Uterus (tissue), 4 donors: ENCODE results near the gene C6orf58. TPM values are rescaled to one million over a fixed set of nuclear protein-coding genes. Genes with fewer than 3 reads are reported as not detected.

Experiments
- DNase-seq, 2 donors: peaks; one replicate each; pipeline ENCODE4 v3.0.0-alpha.2; 2019 to 2020
- H3K27ac ChIP-seq, 2 donors: fragments of 200-600 bp; sonication (generic); 1 replicate in 1 of 2; 2 replicates in 1 of 2; pipeline ENCODE4 v1.5.1; 2016 to 2018
- H3K27me3 ChIP-seq, 2 donors: fragments of 200-600 bp; sonication (generic); one replicate each; pipeline ENCODE4 v1.5.1; 2018 to 2019; ENCODE audit warnings: control low read depth in 1 of 2
- H3K36me3 ChIP-seq, 2 donors: fragments of 200-600 bp; sonication (generic); one replicate each; pipeline ENCODE4 v1.5.1; 2019; ENCODE audit warnings: control low read depth in 1 of 2
- H3K4me1 ChIP-seq, 2 donors: fragments of 200-600 bp; sonication (generic); one replicate each; pipeline ENCODE4 v1.5.1; 2018 to 2019; ENCODE audit warnings: control low read depth in 1 of 2
- H3K4me3 ChIP-seq, 2 donors: fragments of 200-600 bp; sonication (generic); 1 replicate in 1 of 2; 2 replicates in 1 of 2; pipeline ENCODE4 v1.5.1; 2018 to 2019; ENCODE audit warnings: mild to moderate bottlenecking in 1 of 2
- H3K9me3 ChIP-seq, 2 donors: fragments of 200-600 bp; sonication (generic); one replicate each; pipeline ENCODE4 v1.5.1; 2019; ENCODE audit warnings: control low read depth in 1 of 2
- POLR2A ChIP-seq, 2 donors: fragments of 450-650 bp; IDR thresholded peaks; one replicate each; pipeline ENCODE4 v1.6.1; 2016; ENCODE audit warnings: antibody characterized with exemption in 2 of 2, mild to moderate bottlenecking in 1 of 2, moderate library complexity in 1 of 2
- intact Hi-C: fragments of 100-400 bp; cut with DNase I; formaldehyde crosslinking; loops from one replicate; pipeline ENCODE4 v1.15.1; 2023; ENCODE audit warnings: low total_unique reads
- total RNA-seq, 4 donors: library from RNA; depleted of rRNA in 3 of 4; stranded (reverse); fragments of >200 nt in 3 of 4; gene quantifications; one replicate each; pipeline versions ENCODE4 v1.1.0 to v1.2.4, GENCODE V29; 2014 to 2023
- TF ChIP-seq, protein P1 (sequence below), 4 experiments: fragments of 200-600 bp in 2 of 4; fragments of 450-650 bp in 2 of 4; sonication (generic) in 2 of 4; IDR thresholded peaks; one replicate each; pipeline ENCODE4 v1.5.1; 2016 to 2019; ENCODE audit warnings: antibody characterized with exemption in 4 of 4, mild to moderate bottlenecking in 2 of 4, moderate library complexity in 1 of 4
- donor health status: DM: yes; HTN: yes; CAD: no.

C6orf58 gene
- total RNA-seq, 4 donors from 2014 or later: 0.28 TPM; not detected in 3

DNA sequence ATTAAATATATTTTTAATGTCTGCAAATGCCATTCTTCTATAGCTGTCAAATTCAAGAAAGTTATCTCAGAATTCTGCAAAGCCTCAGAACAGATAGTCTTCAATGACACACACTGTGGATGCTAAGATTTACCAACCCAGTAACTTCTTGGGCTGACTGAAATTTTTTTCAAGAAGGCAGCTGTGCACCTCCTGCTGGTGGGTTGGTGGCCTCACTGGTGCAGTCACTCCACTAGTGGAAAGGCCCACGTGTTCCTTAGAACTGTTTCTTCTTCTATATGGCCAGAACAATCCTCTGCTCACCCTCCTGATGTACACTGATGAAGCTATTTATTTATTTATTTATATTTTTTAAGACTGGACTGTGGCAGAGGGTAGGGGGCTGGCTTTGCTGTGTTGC, 29.8 kb upstream of the C6orf58 start:
- no peaks in the 10 kb centered on the region for H3K27me3 ChIP-seq
- H3K9me3 ChIP-seq: no peaks in the 10 kb centered on the region
- H3K36me3 ChIP-seq: no peaks in the 10 kb centered on the region
- no peak for DNase-seq
- H3K4me3 ChIP-seq: no peak overlapping the region
- TF ChIP-seq, protein P1, sequence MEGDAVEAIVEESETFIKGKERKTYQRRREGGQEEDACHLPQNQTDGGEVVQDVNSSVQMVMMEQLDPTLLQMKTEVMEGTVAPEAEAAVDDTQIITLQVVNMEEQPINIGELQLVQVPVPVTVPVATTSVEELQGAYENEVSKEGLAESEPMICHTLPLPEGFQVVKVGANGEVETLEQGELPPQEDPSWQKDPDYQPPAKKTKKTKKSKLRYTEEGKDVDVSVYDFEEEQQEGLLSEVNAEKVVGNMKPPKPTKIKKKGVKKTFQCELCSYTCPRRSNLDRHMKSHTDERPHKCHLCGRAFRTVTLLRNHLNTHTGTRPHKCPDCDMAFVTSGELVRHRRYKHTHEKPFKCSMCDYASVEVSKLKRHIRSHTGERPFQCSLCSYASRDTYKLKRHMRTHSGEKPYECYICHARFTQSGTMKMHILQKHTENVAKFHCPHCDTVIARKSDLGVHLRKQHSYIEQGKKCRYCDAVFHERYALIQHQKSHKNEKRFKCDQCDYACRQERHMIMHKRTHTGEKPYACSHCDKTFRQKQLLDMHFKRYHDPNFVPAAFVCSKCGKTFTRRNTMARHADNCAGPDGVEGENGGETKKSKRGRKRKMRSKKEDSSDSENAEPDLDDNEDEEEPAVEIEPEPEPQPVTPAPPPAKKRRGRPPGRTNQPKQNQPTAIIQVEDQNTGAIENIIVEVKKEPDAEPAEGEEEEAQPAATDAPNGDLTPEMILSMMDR (IDR thresholded peaks at IDR 0.05): no peak
- no peak for TF ChIP-seq POLR2A (IDR thresholded peaks at IDR 0.05)
- H3K4me1 ChIP-seq: no peaks in the 10 kb centered on the region
- intact Hi-C loops: no loop called here
- H3K27ac ChIP-seq: no peak overlapping the region

DNA sequence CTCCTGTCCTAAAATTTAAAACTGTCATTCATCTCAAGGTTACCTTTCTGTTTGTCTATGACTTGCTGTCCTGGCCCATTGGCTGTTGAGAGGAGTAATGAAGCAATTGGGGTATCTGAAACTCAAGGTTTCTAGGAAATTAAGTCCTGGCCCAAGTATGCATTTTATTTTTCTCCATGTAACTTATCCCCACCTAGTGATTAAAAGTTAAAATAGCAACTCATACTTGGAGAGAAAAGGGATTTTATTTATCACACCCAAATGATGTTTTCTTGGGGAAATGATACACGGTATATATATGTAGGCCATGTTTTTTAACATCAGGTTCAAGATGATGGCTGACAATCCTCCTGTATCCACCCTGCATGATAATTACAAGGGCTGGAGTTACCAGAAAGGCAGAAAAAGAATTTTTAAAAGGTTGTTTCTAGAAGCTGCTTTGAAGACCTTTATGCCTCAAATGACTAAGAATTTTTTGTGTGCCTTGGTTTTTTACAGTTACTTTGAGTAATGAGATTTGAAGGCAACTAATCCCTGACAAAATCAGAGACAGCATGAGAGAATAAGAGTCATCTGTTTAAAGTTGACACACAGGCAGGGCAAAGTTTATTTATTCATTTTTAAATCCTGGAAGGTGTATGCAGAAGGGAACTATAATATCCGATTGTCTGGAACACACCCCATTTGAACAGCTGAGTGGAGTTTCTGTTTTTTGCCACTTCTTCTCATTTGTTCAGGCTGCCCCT, 28.9 kb upstream of the C6orf58 start:
- no peaks in the 10 kb centered on the region for H3K36me3 ChIP-seq
- H3K4me1 ChIP-seq: no peaks in the 10 kb centered on the region
- no peak for DNase-seq
- no peaks in the 10 kb centered on the region for H3K27me3 ChIP-seq
- no peaks in the 10 kb centered on the region for H3K9me3 ChIP-seq
- H3K27ac ChIP-seq: no peak overlapping the region
- intact Hi-C loops: no loop called here
- H3K4me3 ChIP-seq: no peak overlapping the region
- no peak for TF ChIP-seq POLR2A (IDR thresholded peaks at IDR 0.05)
- TF ChIP-seq, protein P1 (IDR thresholded peaks at IDR 0.05): no peak

DNA sequence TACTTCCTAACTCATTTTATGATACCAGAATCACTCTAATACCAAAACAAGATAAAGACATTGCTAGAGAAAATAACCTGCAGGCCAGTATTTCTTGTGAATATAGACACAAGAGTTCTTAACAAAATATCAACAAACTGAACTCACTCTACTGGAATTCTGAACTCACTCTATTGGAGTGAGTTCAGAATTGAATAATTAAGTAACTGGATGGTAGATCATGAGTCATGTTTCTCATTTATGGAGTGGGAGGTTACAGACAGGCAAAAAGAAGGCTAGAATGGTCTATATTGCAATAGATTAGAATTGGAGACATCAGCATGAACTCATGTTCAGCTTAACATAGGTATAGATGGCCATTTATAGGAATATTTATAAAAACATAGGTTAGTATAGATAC, 26.6 kb upstream of the C6orf58 start:
- TF ChIP-seq, protein P1 (IDR thresholded peaks at IDR 0.05): no peak
- no peak for TF ChIP-seq POLR2A (IDR thresholded peaks at IDR 0.05)
- DNase-seq: no peak
- Histone ChIP-seq H3K4me1 (no peaks in the 10 kb centered on the region), H3K27me3 (no peaks in the 10 kb centered on the region), H3K36me3 (no peaks in the 10 kb centered on the region), H3K9me3 (no peaks in the 10 kb centered on the region), H3K27ac (no peak overlapping the region), H3K4me3 (no peak overlapping the region)
- intact Hi-C loops: no loop called here

DNA sequence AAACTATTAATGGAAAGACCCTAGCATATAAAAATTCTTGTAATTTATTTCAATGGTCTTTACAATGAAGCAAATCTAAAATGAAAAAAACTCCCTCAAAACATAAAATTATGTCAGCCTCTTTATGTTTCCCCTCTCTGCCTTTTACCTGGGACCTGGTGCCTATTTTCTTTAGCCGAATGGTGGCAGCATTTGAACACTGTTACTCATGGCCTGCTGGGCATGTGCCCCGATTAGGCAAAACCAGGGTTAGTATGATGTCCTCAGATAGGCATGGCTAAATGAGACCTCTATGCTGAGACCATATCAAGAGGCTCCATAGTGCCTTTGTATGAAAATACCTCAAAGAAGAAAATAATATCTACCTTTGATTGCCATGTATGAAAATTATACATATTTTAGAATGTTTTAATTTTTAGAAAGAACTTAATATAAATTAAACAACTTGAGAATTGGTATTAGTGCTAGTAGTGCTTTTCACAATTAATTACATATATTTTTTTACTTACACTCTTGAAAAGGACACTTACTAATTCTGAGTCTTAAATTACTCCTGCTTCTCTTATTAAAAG, 22.5 kb upstream of the C6orf58 start:
- no peak for DNase-seq
- no peaks in the 10 kb centered on the region for H3K4me1 ChIP-seq
- H3K36me3 ChIP-seq: no peaks in the 10 kb centered on the region
- TF ChIP-seq, protein P1 (IDR thresholded peaks at IDR 0.05): no peak
- TF ChIP-seq POLR2A (IDR thresholded peaks at IDR 0.05): no peak
- intact Hi-C loops: no loop called here
- no peak overlapping the region for H3K27ac ChIP-seq
- no peaks in the 10 kb centered on the region for H3K27me3 ChIP-seq
- no peaks in the 10 kb centered on the region for H3K9me3 ChIP-seq
- no peak overlapping the region for H3K4me3 ChIP-seq

DNA sequence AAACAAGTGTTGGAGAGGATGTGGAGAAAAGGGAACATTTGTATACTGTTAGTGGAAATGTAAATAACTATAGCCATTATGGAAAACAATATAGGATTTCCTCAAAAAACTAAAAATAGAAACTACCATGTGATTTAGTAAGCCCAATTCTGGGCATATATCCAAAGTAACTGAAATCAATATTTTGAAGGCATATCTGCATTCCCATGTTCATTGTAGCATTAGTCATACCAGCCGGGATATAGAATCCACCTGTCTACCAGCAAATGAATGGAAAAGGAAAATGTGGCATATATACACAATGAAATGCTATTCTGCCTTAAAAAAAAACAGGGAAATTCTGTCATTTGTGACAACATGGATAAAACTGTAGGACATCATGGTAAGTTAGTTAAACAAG, 15.3 kb upstream of the C6orf58 start:
- no peak for DNase-seq
- no peak for TF ChIP-seq POLR2A (IDR thresholded peaks at IDR 0.05)
- TF ChIP-seq, protein P1 (IDR thresholded peaks at IDR 0.05): no peak
- intact Hi-C loops: no loop called here
- Histone ChIP-seq H3K36me3 (no peaks in the 10 kb centered on the region), H3K4me1 (no peaks in the 10 kb centered on the region), H3K4me3 (no peak overlapping the region), H3K27ac (no peak overlapping the region), H3K27me3 (no peaks in the 10 kb centered on the region), H3K9me3 (no peaks in the 10 kb centered on the region)
